Colonic mucosa (tissue), 4 donors: Measurements from ENCODE around the gene GLRA3. TPM values are rescaled to one million over a fixed set of nuclear protein-coding genes. Genes with fewer than 3 reads are reported as not detected.
"Not testable (repeated sequence)": the region's sequence is repeated elsewhere in the genome, so short reads cannot be mapped to it uniquely, and the experiment has no call there.

Experiments used
- DNase-seq: peaks from one replicate; pipeline ENCODE4 v3.0.0-alpha.2; 2020
- H3K27ac ChIP-seq: fragments of 200-600 bp; one replicate; pipeline ENCODE4 v1.8.0; 2021
- H3K27me3 ChIP-seq: fragments of 200-600 bp; one replicate; pipeline ENCODE4 v1.8.0; 2021
- H3K36me3 ChIP-seq: fragments of 200-600 bp; one replicate; pipeline ENCODE4 v1.8.0; 2021
- H3K4me1 ChIP-seq: fragments of 200-600 bp; one replicate; pipeline ENCODE4 v1.8.0; 2021; ENCODE audit warnings: mild to moderate bottlenecking
- H3K4me3 ChIP-seq: fragments of 200-600 bp; one replicate; pipeline ENCODE4 v1.8.0; 2021
- H3K9ac ChIP-seq, 2 donors: one replicate each; pipeline ENCODE4 v1.7.0; 2013; ENCODE audit warnings: control low read depth in 2 of 2, low read depth in 2 of 2, low read length in 2 of 2
- H3K9me3 ChIP-seq: fragments of 200-600 bp; one replicate; pipeline ENCODE4 v1.8.0; 2021
- intact Hi-C: fragments of 100-400 bp; cut with DNase I; formaldehyde crosslinking; loops from one replicate; pipeline ENCODE4 v1.14.1; 2022
- total RNA-seq, 2 donors: library from RNA; stranded (reverse); fragmentation: NEBNext Ultra II Directional in 1 of 2; extraction: Animal tissue kit (Norgen Biotek cat#: 25700) in 1 of 2; gene quantifications; one replicate each; pipeline ENCODE4 v1.2.1, GENCODE V29; 2021
- TF ChIP-seq, protein P1 (sequence below): fragments of 200-600 bp; IDR thresholded peaks from one replicate; pipeline ENCODE4 v1.8.0; 2022; ENCODE audit warnings: antibody characterized with exemption, mild to moderate bottlenecking
- donor health status: healthy.
- donor health status: DM: no; HTN: no; CAD: no.
- donor health status: DM: no; HTN: no; CAD: no.

GLRA3 gene
- total RNA-seq, 2 donors from 2014 or later = not detected

DNA sequence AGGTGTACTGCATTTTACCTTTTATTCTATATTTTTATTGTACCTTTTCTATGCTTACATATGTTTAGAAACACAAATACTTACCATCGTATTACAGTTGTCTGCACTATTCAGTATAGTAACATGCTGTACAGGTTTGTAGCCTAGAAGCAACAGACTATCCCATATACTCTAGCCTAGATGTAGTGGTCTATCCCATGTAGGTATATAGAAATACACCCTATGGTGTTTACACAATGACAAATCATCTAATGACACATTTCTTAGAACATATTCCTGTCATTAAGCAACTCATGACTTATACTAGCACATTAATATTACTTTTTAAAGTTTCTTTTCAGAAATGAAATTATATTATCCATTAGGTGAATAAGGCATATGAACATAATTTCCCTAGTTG lies 195.6 kb downstream of the GLRA3 start:
- no peak overlapping the region for H3K4me3 ChIP-seq
- H3K27ac ChIP-seq = no peak overlapping the region
- intact Hi-C loops = no loop called here
- TF ChIP-seq, protein P1, sequence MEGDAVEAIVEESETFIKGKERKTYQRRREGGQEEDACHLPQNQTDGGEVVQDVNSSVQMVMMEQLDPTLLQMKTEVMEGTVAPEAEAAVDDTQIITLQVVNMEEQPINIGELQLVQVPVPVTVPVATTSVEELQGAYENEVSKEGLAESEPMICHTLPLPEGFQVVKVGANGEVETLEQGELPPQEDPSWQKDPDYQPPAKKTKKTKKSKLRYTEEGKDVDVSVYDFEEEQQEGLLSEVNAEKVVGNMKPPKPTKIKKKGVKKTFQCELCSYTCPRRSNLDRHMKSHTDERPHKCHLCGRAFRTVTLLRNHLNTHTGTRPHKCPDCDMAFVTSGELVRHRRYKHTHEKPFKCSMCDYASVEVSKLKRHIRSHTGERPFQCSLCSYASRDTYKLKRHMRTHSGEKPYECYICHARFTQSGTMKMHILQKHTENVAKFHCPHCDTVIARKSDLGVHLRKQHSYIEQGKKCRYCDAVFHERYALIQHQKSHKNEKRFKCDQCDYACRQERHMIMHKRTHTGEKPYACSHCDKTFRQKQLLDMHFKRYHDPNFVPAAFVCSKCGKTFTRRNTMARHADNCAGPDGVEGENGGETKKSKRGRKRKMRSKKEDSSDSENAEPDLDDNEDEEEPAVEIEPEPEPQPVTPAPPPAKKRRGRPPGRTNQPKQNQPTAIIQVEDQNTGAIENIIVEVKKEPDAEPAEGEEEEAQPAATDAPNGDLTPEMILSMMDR = no peak
- no peaks in the 10 kb centered on the region for H3K27me3 ChIP-seq
- no peak overlapping the region for H3K9ac ChIP-seq
- no peaks in the 10 kb centered on the region for H3K9me3 ChIP-seq
- H3K4me1 ChIP-seq = no peaks in the 10 kb centered on the region
- no peaks in the 10 kb centered on the region for H3K36me3 ChIP-seq
- no peak for DNase-seq

DNA sequence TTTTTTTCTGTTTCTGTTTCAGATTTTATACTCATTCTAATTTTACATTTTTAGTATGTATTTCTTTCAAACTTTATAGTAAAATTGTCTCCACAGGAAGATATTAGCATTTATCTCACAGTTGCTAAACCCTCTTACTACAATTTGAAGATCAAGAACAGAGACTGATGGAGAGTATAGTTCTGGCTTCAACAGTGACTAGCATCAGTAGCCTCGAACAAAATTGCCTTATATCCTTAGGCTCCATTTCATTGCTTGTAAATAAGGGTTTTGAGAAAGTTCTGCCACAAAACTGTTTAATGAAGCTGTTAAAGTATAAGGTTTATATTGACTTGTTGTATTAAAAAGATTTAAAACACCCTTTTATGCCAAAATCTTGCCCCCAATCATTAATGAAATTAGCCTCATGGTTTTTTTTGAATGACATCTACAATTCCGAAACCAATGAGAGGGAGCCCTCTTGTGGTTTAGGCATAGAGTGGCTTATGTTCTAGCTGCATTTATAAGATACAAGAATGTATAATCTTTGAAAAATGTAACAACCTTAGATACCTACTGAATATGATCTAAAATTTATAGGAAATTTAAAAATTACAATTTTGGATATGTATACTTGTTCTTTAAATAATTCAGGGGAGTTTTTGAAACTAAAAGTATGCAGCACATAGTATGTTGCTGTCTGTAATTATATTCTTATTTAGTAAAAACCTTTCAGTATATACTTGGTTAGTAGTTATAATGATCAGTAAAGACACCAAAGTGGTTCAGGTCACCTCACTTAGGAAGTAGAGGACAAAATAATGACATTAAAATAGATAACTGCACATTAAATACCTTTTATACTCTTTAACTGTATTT lies 196.9 kb downstream of the GLRA3 start:
- no peaks in the 10 kb centered on the region for H3K9me3 ChIP-seq
- H3K4me3 ChIP-seq = no peak overlapping the region
- TF ChIP-seq, protein P1 = peak; percentile 67
- intact Hi-C loops = no loop called here
- no peaks in the 10 kb centered on the region for H3K27me3 ChIP-seq
- no peaks in the 10 kb centered on the region for H3K36me3 ChIP-seq
- no peak overlapping the region for H3K27ac ChIP-seq
- DNase-seq = no peak
- no peaks in the 10 kb centered on the region for H3K4me1 ChIP-seq
- no peak overlapping the region for H3K9ac ChIP-seq

DNA sequence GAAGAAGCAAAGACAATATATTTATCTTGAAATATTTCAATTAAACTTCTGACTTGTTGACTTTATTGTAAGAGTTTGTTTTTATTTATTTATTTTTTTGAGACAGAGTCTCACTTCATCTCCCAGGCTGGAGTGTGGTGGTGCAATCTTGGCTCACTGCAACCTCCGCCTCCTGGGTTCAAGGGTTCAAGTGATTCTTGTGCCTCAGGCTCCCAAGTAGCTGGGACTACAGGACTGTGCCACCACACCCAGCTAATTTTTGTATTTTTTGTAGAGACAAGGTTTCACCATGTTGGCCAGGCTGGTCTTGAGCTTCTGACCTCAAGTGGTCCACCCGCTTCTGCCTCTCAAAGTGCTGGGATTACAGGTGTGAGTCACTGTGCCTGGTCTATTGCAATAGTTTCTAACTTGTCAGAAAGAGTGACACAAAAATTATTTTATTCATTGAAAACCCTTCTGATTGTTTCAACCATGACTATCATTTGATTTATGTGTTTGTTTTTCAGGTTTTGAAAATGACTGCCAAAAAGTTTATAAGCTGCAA lies 199.1 kb downstream of the GLRA3 start:
- H3K9ac ChIP-seq, DNase-seq, H3K4me1 ChIP-seq, intact Hi-C loops, H3K9me3 ChIP-seq, H3K4me3 ChIP-seq, H3K36me3 ChIP-seq, H3K27ac ChIP-seq, H3K27me3 ChIP-seq: not testable (repeated sequence)

DNA sequence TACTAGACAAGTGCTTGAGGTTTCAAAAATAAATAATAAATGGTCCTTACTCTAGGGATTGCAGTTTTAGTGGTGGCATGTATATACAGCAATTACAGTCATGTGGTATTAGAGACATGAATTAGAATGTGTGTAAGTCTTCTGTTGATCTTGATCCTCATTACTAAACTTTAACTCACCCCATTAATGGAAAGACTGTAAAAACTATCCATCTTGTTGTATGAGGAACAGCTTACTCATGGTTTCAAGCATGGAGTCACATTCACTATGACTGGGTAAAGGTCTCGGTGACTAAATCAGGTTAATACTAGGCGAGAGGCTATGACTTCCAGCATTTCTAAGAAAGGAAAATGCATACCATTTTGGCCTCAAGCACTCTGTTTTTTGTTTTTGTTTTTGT lies 199.8 kb downstream of the GLRA3 start:
- intact Hi-C loops = no loop called here
- no peaks in the 10 kb centered on the region for H3K27me3 ChIP-seq
- H3K27ac ChIP-seq = no peak overlapping the region
- H3K9me3 ChIP-seq = no peaks in the 10 kb centered on the region
- H3K9ac ChIP-seq = no peak overlapping the region
- TF ChIP-seq, protein P1 = no peak
- H3K36me3 ChIP-seq = no peaks in the 10 kb centered on the region
- no peaks in the 10 kb centered on the region for H3K4me1 ChIP-seq
- no peak for DNase-seq
- no peak overlapping the region for H3K4me3 ChIP-seq

DNA sequence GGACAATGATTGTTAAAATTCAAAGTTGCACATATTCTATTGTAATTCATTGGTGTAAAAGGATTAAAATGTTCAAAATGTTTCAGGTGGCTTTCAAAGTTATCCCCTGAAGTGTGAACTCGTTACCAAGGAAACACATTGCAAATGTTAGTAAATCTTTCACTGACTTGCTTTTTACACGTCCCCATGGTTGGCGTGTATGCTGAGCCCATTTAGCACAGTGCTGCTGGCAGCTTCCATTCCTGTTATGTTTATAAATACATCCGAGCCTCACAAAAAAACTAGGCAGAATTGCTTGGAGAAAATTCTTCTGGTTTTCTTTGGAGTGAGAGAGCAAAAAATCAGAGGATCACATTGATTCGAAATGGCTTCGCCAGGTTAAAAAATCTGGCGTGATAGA lies 200.9 kb downstream of the GLRA3 start:
- no peak for DNase-seq
- Histone ChIP-seq H3K9ac (no peak overlapping the region), H3K27me3 (no peaks in the 10 kb centered on the region), H3K4me1 (no peaks in the 10 kb centered on the region), H3K9me3 (no peaks in the 10 kb centered on the region), H3K27ac (no peak overlapping the region), H3K36me3 (no peaks in the 10 kb centered on the region), H3K4me3 (no peak overlapping the region)
- intact Hi-C loops = no loop called here
- TF ChIP-seq, protein P1 = no peak

DNA sequence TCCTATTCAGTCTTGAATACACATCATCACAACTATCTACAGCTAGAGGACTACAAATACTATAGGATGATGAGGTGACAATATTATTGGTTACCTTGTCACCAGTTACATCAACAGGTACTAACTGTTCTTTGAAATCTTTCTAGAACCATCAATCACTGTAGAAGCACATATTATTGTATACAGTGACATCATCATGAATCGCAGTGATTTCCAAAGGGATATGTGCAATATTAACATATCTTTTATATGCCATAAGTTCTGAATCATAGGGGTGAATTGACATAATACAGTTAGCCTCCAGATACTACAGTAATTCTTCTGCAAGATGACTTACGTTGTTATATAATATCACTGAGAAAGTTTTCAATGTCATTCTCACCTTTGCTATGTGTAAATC lies 201.6 kb downstream of the GLRA3 start:
- Histone ChIP-seq H3K27ac (no peak overlapping the region), H3K27me3 (no peaks in the 10 kb centered on the region), H3K36me3 (no peaks in the 10 kb centered on the region), H3K4me3 (no peak overlapping the region), H3K9me3 (no peaks in the 10 kb centered on the region), H3K9ac (no peak overlapping the region), H3K4me1 (no peaks in the 10 kb centered on the region)
- intact Hi-C loops = no loop called here
- no peak for DNase-seq
- TF ChIP-seq, protein P1 = no peak
